COLO668 (cell line): ENCODE measurements around the gene MYO3B.
A peak's percentile ranks its signal among the peaks of the same experiment; 100 is the strongest.
"Not testable (repeated sequence)": the region's sequence is repeated elsewhere in the genome, so short reads cannot be mapped to it uniquely, and the experiment has no call there.

Source experiments
- DNase-seq: peaks from one replicate; lab custom pipeline; 2025; ENCODE audit not compliant: unreplicated experiment; lab: John Stamatoyannopoulos, UW

Gene MYO3B

DNA sequence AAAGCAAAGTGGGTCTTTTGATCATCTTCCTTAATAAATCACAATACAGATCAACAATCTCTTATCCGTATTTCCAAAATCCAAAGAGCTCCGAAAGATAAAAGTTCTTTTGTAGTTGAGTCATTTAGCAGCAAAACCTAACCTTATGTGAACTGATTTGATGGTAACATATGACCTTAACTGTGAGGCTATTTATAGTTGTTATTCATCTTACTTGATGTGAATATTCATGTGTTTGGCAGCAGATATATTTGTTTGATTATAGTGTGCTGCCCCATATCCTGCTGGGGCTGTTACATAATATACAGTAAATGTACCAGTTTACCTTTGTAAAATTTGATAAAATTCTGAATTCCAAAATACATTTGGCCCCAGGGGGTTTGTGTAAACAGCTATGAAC, 158.5 kb downstream of the MYO3B start:
- DNase-seq, result no peak

DNA sequence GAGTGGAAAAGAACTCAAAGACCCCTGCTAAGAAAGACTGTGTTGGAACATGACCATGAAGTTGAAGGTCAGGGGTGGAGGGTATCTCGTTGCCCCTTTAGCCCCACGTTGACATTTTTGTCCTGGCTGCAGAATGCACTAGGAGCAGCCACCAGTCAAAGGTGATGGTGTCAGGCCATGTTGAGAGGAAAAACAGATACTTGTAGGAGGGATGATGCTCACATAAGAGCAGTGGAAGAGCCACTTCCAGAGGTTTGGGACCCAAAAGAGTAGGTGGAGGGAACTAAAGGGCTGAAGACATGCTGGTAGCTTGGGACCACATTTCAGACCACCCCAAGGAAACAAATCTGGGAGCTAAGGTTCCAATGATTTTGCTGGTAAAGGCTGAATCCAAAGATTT, 159.0 kb downstream of the MYO3B start:
- DNase-seq, result no peak

DNA sequence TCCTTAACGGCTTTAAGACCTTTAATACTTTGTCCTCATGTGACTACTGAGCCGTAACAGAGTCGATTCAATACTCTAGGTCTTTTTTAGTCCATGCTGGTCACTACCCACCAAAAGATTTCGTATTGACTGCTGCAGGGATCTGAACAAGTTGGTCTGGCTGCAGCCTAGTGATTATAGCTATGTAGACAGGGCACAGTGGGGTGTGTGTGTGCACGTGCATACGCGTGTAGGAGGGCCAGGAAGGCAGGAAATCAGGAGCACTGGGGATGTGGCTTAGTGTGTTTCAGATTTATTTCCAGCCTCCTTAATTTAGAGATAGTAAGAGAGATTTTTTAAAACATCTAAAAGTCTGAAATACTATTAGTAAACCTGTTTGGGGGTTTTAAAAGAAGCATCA, 161.4 kb downstream of the MYO3B start:
- no peak for DNase-seq

DNA sequence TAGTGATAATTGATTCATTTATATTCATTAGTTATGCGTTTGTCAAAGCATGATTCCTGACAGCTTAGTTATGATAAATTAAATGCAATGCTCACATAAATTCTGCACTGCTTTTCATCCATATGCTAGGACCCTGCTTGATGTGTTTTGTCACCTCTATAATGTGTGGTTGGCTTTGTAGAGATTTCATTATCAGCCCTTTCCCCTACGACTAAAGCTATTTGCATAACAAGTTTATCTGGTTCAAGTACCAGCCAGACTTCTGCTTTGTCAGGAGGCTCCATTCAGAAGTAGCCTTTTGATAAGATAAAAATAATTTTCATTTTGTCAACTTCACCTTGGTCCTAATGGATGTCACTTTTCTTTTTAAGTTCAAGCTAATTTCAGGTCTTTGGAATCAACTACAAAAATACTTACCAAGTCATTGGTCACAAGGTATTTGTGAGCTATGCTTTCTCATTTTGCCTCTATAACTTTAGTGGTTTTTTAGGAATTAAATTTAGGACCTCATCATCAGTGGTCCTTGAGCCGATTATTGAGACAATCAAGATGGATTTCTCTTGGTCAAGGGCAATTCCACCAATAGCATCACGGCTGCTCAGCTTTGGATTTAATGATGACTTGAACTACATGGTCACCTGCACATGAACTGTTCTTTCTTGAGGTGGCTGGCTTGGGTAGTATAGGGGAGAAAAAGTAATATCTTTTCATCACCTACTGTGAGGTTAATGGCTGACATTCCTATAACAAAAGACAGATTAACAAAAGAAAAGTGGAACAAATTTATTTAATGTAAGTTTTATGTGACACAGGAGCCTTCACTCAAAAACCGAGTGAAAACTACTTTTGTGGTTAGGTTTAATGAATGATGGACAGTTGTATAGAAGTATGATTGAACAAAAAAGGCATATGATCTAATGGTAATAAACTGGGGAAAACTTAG, 162.1 kb downstream of the MYO3B start:
- DNase-seq, result no peak

DNA sequence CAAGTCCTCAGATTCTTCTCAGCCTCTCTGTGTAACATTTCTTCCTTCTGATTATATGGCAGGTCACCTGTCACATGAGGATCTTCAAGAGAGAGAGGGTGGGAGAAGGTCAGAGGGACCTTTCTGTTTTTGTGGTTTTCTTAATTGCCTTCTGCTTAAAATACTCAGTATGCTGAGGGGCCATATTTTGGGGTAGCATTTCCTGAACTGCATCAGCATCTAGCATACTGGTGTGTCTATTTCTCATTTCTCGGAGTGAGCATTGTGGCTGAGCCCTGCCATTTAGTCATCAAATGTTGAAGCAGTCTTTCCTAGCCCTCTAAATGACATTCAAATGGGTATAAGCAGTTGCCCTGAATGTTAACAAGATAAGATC, 162.7 kb downstream of the MYO3B start:
- no peak for DNase-seq

DNA sequence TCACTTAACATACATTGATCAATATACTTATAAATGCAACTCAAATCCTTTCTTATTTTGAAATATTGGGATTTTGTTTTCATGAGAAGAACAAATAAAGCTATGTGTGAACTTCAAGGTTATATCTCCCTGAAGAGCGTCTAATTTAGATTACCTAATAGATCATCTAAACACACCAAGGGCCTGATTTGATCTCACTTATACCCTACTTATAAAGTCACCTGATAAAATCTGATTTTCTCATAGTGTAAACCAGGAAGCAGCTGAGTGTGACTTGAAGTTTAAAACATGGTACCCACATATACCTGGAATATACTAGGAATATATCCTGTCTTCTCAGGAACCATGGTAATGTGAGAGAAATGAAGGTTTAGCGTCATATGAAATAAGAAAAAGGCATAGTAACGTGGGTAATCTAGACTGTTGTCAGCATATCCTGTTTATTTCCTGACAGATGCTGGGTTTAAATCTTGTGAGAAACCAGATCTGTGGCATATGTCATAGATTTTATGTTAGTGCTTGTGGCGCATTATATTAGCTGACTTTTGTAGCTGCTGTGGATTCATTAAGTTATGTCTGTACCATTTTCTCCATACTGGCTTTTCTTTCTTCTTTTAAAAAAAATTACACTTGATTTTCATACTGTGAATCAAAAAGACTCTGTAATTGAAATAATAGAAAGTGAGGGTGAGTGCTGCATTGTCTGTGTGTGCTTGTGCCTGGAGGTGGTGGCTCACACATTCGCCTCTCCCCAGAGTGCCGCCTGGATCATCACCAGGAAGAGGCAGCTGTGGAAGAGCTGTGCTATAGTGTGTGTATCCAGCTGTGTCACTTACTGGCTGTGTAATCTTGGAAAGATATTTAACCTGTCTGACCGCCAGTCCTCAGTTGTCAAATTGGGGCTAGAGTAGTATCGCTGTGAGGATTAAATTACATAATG, 164.0 kb downstream of the MYO3B start:
- DNase-seq, result peak; percentile 7

DNA sequence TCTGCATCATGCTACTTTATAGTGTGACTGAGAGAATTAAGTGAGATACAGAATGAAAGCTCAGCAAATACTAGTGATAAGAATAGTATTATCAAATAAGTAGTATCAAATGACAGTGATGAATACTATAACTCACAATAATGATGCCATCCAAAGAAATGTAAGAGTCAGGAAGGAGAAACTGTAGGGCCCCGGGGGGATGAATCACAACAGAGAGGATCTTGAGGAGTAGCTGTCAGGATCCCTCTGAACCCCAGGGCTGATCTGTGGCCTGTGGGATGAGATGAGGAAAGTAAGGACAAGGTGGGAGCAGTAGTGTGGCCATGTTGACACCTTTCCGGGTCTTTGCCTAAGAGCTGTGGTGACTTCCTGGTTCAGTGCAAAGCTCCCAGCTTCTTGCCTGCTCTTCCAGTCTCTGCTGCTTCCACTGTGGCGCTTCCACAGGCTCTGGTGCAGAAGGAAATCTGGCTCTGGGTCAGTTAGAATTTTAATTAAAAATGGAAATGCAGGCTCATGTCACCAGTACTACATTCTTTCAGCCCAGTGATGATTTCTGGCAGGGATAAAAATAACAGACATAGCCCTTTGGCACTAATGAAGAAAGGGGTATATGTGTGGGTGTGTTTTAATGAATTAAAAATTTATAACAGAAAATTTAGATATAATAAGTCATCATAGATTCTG, 166.9 kb downstream of the MYO3B start:
- no peak for DNase-seq

DNA sequence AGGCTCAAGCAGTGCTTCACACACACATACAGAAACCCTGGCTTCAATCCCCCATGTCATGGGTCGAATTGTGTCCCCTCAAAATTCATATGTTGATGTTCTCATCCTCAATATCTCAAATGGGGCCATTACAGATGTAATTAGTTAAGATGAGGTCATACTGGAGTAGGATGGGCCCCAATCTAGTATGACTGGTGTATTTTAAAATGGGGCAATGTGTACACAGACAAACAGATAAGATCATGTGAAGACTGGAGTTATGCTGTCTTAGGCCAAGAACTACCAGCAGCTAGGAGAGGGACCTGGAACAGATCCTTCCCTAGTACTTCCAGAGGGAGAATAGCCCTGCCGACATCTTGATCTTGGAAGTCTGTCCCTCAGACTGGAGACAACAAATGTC, 167.7 kb downstream of the MYO3B start:
- no peak for DNase-seq

DNA sequence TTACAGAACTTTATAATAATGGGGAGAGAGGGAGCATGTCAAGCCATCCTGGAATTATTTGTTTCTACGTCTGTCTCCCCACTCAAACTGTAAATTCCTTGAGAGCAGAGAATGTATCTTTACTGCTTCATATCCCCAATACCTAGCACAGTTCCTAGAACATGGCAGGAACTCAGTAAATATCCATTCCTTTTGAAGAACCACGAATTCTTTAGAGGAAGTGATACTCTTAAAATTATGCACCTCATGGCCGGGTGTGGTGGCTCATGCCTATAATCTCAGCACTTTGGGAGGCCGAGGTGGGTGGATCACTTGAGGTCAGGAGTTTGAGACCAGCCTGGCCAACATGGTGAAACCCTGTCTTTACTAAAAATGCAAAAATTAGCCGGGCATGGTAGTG, 171.3 kb downstream of the MYO3B start:
- DNase-seq, result not testable (repeated sequence)

DNA sequence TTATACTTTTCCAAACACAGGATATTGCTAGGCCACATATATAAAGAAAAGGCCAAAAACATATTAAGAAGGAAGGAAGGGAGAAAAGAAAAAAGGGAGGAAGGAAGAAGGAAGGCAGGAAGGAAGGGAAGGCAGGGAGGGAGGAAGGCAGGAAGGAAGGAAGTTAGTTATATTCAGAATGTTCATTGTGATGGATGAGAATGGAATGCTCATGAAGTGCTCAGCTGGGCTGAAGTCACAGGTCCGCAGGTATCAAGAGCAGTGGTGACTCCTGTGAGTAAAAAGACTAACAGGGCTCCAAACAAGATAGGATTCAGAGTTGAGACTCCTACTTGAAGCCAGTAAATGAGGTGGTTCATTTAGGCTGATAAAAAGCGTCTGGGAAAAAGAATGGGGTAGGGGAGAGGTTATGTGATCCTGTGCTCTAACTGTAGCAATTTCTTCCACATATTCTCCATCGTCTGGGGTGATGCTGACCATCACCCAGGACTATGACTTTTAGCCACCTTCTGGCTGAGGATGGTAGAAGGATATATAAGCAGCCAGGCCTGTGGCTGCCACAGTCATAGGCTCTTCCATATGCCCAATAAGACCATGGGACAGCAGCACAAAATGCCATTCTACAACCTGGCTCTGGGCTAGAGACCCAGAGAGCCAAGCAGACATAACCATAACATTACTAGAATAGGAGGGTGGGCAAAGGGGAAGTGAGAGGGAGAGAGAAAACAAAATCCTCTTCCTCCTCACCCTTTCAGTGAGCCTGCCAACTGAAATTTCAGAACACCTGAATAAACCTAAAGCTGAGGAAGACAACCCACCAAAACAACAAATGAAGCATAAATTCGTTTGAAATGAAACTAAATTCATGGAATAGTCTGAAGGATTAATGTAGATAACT, 173.2 kb downstream of the MYO3B start:
- no peak for DNase-seq

DNA sequence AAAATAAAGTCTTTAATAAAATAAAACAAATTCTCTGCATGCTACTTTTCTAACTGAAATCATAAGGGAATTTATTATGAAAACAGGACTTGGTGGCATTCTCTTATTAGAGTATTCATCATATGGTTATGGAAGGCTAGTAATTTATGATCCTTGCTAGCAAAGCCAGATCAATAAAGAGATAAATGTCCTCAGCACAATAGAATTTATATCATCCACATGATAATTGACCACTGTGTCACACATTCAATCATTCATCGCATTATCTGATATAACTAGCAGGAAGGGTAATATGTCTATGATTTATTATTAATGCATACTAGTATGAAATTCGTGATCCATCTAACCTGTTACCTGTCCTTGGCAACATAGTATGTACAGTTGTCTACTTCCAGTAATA, 175.8 kb downstream of the MYO3B start:
- no peak for DNase-seq

DNA sequence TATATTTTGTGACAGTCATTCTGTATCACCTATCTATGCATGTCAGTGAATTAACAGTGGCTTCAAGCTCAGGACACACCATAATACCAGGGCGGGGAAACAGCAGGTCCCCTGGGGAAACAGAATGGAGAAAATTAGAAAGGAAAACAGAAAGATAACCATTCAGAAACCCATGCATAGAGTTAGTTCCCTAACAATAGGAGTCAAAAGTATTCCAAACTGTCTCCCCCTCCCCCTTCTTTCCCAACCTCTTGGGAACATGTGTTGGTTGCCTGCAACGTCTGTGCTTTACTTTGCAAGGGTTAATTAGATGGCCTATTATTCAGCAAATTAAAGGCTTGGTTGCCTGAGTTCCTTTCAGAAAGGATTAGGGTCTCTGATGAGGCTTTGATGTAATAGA, 176.4 kb downstream of the MYO3B start:
- DNase-seq, result no peak

DNA sequence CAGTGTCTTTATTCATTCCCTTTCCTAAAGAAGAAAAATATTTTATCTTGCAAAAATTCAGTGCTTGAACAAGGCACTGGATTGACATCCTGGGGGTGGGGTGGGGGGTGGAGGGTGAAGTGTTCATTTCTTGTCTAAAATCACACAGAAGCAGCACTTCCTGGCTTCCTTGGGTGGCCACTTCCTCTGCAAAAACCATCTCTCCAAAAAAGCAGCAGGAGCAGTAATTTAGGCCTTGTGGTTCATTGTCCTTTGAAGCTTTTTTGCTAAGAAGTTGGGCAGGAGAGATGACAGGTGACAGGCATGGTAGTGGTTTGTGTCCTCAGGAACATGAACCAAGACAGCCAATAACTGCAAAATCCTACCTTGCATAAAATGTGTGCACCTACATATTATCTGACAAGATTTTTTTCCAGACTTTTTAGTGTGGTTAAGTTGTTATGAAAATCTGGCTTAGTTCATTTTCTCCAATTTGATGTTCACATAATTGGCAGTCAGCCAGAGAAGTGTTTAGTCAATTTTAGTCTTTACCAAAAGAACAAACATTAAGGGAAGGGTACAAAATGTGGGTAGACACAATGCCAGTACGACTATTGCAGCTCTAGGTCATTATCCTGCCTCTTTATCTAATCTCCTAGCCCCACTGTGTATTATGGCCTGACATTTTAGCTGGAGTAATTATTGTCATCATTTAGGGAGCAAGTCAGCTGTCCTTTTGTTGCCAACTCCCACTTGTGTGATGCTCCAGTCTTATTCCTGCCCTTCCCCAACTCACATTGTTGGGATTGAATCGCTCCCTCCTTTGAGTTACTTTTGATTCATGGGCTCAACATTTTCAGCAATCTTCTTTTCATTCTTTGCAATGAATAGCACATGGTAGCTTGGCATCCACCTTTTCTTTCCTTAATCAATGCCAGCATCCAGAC, 177.2 kb downstream of the MYO3B start:
- no peak for DNase-seq

DNA sequence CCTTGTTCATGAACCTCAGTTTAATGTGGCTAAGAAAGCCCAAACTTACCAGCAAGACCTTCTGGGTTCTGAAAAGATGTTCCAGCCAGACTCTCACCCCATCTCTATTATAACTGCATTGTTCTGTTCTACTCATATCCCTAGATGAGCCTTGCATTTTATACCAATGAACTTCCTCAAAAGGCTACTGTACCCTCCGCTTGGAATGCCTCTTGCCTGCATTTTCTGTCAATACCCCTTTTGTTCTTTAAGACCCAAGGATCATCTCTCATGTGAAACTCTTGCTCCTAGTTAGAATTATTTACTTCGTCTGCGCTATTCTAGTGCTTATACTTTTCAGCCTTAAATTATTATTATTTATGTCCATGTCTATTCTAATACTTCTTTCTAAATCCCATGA, 181.5 kb downstream of the MYO3B start:
- DNase-seq, result no peak

DNA sequence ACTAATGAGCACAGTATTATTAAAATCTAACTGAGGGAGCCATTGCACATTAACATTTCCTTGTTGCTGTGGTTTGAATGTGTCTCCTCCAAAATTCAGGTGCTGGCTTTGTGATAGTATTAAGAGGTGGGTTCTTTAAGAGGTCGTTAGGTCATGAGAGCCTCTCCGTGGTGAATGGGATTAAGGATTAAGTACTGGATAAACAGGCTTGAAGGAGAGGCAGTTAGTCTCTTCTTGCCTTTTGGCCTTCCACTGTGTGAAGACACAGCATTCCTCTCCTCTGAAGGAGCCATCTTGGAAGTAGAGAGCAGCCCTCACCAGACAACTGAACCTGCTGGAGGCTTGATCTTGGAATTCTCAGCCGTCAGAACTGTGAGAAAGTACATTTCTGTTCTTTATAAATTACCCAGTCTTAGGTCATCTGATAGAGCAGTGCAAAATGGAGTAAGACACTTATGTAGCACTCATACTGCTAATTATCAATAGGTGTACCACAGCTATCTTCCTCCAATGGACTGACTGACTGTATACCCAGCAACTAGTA, 182.7 kb downstream of the MYO3B start:
- no peak for DNase-seq

DNA sequence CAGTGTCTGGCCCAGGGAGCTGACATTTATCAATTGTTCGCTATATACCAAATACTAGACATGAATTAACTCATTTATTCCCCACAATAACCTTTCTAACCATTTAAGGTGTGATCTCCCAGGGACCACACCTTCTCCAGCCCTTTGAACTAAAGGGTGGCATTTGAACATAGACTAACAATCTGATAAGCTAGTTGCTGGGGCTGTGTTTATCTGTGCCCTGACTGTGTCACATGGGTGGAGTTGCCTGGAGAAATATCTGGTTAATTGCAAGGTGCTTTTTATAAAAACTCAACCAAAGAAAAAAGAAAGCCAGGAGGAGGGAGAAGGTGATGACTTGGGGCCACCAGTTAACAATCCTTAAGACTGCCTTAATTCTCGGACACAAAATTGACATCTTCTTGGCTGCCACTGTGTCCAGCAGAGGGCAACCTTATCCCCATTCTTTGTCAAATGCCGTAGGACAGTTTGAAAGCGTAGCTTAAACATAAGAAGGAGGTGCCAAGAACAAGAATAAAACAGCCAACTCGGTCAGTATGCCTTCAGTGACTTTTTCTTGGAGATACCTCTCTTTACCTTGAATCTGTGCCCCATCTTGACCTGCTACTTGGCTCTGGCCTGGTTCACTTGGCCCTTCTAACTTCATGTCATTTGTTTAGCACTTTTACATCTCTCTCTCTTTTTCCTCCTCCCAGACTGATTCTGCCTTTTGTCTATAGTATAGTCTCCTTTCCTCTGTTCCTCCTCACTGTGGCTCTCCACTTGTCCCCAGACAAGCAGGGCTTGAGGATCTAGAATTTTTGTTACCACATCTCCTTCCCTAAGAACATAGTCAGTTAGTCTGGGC, 183.4 kb downstream of the MYO3B start:
- peak; percentile 25 for DNase-seq

DNA sequence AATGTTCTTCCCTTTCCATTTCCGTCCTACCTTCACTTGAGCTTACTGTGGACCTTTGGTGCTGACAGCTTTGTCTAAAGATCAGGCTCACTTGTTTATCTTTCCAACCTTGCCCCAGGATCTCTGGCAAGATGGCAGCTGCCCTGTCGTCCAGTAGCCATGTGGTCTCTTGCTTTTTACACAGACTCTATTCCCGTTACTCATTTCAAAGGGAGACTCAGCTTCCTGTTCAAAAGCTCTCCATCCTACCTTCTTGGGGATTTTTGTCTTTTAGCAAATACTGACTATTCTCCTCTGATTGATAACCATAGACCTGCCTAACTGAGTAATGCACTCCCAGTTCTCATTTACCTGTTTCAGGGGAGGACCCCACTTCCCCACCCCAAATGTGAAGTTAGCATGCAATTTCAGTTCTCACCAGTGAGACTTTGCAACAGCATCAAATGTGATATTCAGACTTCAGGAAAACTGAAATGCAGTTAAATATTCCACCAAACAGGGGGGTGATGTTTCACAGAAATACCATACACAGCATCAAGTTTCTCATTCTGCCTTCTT, 184.4 kb downstream of the MYO3B start:
- DNase-seq, result no peak
